ENCODE measurements around the gene ZNF177. TPM values are rescaled to one million over a fixed set of nuclear protein-coding genes. Genes with fewer than 3 reads are reported as not detected.

ZNF177 gene
- total RNA-seq, 1 donor from 2014 or later: 3.1 TPM

- no peak for DNase-seq
Observed at GRCh38 chr19:9430444-9430843, 67.6 kb downstream of the ZNF177 start.

GRCh38 chr19:9431475-9431874 is 68.7 kb downstream of the ZNF177 start:
- DNase-seq: peak; percentile 35

Other genes with a start within 250 kb of the ZNF177 start
- not detected in 2 replicates for gene OR7G1, start 247.2 kb upstream of the ZNF177 start, total RNA-seq
- not detected in 2 replicates for gene OR7G3, start 236.1 kb upstream of the ZNF177 start, total RNA-seq
- gene ZNF317, start 222.6 kb upstream of the ZNF177 start, total RNA-seq: 15.0 and 17.6 TPM in 2 replicates
- under 0.01 TPM in 1 of 2 replicates, not detected in the other for gene OR7D2, start 184.0 kb upstream of the ZNF177 start, total RNA-seq
- gene OR7D4, start 143.4 kb upstream of the ZNF177 start, total RNA-seq: not detected in 2 replicates
- gene OR7E24, start 112.1 kb upstream of the ZNF177 start, total RNA-seq: not detected in 2 replicates
- 7.2 and 9.4 TPM in 2 replicates for gene ZNF699, start 53.2 kb upstream of the ZNF177 start, total RNA-seq
- gene ZNF559, start 38.8 kb upstream of the ZNF177 start, total RNA-seq: 13.2 and 25.7 TPM in 2 replicates
- gene ZNF266, start 72.6 kb downstream of the ZNF177 start, total RNA-seq: 10.1 and 15.5 TPM in 2 replicates
- gene ZNF560, start 135.6 kb downstream of the ZNF177 start, total RNA-seq: 0.14 and 0.68 TPM in 2 replicates
- 24.2 and 24.3 TPM in 2 replicates for gene ZNF426, start 175.6 kb downstream of the ZNF177 start, total RNA-seq
- gene ZNF121, start 221.5 kb downstream of the ZNF177 start, total RNA-seq: 36.7 and 38.8 TPM in 2 replicates